ENCODE data around the gene CEP78.

DNA sequence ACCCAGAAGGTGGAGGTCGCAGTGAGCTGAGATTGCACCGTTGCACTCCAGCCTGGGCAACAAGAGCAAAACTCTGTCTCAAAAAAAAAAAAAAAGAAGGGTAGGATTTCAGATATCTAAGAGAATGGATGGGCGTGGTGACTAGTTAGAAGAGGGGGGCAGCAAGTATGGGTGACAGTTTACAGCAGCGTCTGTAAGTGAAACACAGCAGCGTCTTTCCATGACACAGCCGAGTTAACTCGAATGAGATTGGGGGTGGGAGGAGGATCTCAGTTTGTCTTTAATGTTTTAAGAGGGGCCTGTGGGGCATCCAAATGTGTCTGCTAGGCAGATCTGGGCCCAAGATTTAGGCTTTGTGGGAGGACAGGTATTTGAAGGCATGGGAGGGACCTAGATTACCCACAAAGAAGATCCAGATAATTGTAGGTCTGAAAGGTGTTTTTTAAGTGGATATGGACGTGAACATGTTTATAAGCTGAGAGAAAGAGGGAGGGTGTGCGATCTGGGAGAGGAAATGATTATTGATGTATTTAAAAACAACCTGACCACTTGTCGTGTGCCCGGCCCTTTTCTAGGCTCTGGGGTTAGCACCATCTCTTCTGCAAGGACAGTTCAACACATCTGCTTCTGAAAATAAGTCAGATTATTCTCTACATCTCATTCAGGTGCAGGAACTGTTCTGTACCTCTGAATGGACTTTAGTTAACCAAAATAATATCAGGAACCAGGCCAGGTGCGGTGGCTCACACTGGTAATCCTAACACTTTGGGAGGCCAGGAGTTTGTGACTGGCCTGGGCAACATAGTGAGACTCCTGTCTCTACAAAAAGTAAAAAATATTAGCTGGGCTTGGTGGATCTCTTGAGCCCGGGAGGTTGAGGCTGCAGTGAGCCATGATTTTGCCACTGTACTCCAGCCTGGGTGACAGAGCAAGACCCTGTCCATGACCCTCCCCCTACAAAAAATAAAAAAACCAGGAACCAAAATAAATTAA is 2.5 kb downstream of the CEP78 start:
- TF ChIP-seq, protein P1, sequence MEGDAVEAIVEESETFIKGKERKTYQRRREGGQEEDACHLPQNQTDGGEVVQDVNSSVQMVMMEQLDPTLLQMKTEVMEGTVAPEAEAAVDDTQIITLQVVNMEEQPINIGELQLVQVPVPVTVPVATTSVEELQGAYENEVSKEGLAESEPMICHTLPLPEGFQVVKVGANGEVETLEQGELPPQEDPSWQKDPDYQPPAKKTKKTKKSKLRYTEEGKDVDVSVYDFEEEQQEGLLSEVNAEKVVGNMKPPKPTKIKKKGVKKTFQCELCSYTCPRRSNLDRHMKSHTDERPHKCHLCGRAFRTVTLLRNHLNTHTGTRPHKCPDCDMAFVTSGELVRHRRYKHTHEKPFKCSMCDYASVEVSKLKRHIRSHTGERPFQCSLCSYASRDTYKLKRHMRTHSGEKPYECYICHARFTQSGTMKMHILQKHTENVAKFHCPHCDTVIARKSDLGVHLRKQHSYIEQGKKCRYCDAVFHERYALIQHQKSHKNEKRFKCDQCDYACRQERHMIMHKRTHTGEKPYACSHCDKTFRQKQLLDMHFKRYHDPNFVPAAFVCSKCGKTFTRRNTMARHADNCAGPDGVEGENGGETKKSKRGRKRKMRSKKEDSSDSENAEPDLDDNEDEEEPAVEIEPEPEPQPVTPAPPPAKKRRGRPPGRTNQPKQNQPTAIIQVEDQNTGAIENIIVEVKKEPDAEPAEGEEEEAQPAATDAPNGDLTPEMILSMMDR (IDR thresholded peaks at IDR 0.05), result no peak
- TF ChIP-seq POLR2A (IDR thresholded peaks at IDR 0.05; ENCODE audit: low read depth), result no peak
- no peak for TF ChIP-seq POLR2AphosphoS5 (IDR thresholded peaks at IDR 0.05)

Measured in esophagus muscularis mucosa (tissue), 3 donors.